Measurements from ENCODE around the gene CRIP3.

CRIP3 gene

DNA sequence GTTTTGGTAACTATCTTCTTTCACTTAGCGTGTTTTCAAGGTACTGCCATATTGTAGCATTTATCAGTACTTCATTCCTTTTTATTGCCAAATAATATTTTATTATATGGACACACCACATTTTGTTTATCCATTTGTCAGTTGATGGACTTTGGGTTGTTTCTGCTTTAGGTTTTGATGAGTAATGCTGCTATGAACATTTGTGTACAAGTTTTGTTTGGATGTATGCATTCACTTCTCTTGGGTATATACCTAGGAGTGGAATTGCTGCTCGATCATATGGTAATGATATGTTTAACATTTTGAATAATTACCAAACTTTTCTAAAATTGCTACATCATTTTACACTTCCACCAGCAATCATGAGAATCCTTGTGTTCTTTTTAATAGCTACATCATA, 16.9 kb downstream of the CRIP3 start:
- Histone ChIP-seq H3K27me3 (replicated peaks; ENCODE audit: control insufficient read depth, insufficient read depth, low read length, poor library complexity, severe bottlenecking) (no peaks in the 10 kb centered on the region), H3K4me1 (ENCODE audit: control insufficient read depth, insufficient read depth, low read length, poor library complexity, severe bottlenecking) (no peaks in the 10 kb centered on the region), H3K27ac (ENCODE audit: insufficient read depth, low read length, poor library complexity, severe bottlenecking) (no peak overlapping the region), H3K4me3 (ENCODE audit: insufficient read depth, low read depth, low read length, poor library complexity, severe bottlenecking) (no peak overlapping the region), H3K36me3 (ENCODE audit: control insufficient read depth, insufficient read depth, low read length) (no peaks in the 10 kb centered on the region), H3K9me3 (ENCODE audit: control insufficient read depth, low read length) (no peaks in the 10 kb centered on the region)
- no peak for DNase-seq

DNA sequence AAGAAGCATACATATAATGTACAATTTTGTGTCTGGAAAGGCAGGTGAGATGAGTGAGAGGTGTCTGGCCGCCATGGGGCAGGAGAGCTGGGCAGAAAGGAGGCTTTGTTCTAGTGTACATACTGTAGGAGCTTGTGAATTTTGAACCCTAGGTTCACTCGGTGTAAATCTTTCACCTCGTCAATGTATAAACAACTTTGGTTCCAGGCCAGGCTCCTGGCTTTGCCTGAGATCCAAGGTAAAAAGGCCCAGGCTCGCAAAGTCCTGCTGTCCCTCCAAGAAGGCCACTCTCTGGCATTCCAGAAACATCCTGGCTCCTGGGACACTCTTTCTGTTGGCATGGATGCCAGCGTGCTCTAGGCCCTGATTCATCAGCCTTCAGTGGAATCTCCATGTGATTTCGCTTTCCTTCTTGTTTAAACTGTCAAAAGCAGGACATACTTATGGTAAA, 17.7 kb downstream of the CRIP3 start:
- no peak for DNase-seq
- Histone ChIP-seq H3K27ac (ENCODE audit: insufficient read depth, low read length, poor library complexity, severe bottlenecking) (no peak overlapping the region), H3K27me3 (replicated peaks; ENCODE audit: control insufficient read depth, insufficient read depth, low read length, poor library complexity, severe bottlenecking) (no peaks in the 10 kb centered on the region), H3K36me3 (ENCODE audit: control insufficient read depth, insufficient read depth, low read length) (no peaks in the 10 kb centered on the region), H3K4me1 (ENCODE audit: control insufficient read depth, insufficient read depth, low read length, poor library complexity, severe bottlenecking) (no peaks in the 10 kb centered on the region), H3K9me3 (ENCODE audit: control insufficient read depth, low read length) (no peaks in the 10 kb centered on the region), H3K4me3 (ENCODE audit: insufficient read depth, low read depth, low read length, poor library complexity, severe bottlenecking) (no peak overlapping the region)

DNA sequence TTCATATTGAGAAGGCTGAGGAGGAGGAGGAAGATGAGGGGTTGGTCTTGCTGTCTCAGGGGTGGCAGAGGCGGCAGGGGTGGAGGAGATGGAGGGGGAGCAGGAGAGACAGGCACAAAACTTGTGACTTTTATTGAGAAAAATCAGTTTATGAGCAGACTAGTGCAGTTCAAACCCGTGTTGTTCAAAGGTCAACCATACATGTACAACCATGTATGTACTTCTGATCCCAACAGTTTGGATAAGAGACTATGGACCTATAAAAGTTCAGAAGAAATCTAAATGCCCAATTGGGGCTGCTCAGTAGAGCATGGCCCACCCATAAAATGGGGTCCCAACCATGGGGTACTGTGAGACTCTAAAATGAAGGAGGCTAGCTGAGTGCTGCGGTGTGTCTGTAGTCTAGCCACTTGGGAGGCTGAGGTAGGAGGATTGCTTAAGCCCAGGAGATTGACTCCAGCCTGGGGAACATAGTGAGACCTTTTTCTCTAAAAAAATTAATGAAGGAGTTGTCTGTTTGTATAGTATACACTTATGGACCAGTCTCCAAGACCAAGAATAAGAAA, 18.2 kb downstream of the CRIP3 start:
- no peaks in the 10 kb centered on the region for H3K27me3 ChIP-seq (replicated peaks; ENCODE audit: control insufficient read depth, insufficient read depth, low read length, poor library complexity, severe bottlenecking)
- DNase-seq, result no peak
- H3K27ac ChIP-seq (ENCODE audit: insufficient read depth, low read length, poor library complexity, severe bottlenecking), result no peak overlapping the region
- H3K36me3 ChIP-seq (ENCODE audit: control insufficient read depth, insufficient read depth, low read length), result no peaks in the 10 kb centered on the region
- no peaks in the 10 kb centered on the region for H3K9me3 ChIP-seq (ENCODE audit: control insufficient read depth, low read length)
- H3K4me3 ChIP-seq (ENCODE audit: insufficient read depth, low read depth, low read length, poor library complexity, severe bottlenecking), result no peak overlapping the region
- no peaks in the 10 kb centered on the region for H3K4me1 ChIP-seq (ENCODE audit: control insufficient read depth, insufficient read depth, low read length, poor library complexity, severe bottlenecking)

DNA sequence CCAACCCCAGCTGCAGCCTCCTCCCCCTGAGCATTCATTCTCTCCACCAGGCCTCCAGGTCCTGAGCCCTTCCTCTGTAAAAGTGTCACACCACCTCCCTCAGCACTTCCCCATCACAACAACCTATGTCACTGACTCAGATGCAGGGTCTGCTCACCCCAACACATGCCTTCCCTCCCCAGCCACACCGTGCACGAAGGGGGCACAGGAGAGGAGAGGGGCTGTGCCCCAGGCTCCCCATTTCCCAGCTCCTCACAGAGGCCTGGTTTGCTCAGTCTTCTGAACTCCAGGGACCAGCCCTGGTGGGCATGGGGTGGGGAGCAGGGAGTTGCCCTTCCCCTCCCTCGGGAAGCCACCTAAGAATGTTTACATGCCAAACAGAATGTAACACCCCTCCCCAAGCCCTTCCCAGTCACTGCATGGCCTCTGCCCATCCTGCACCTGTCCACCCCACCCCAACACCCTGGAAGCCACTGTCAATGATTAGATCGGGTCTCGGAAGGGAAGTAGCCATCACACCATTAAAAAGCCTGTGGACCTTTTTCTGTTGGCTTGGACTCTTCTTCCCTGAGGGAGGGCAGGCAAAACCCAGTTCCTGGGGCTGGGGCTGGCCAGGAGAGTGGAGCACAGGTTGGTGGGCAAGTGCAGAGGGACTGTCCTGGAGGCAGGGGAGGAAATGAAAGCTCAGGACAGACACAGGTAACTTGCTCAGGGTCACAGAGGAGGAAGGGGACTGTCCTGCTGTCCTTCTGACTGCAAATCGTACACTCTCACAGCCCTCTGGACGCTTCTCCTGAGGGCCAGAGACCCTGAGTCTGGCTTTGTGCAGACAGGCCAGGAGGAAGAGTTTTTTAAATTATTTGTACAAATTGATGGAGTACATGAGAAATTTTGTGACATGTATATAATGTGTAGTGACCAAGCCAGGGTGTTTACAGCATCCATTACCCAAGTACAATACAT, 20.6 kb downstream of the CRIP3 start:
- Histone ChIP-seq H3K27me3 (replicated peaks; ENCODE audit: control insufficient read depth, insufficient read depth, low read length, poor library complexity, severe bottlenecking) (no peaks in the 10 kb centered on the region), H3K4me1 (ENCODE audit: control insufficient read depth, insufficient read depth, low read length, poor library complexity, severe bottlenecking) (no peaks in the 10 kb centered on the region), H3K4me3 (ENCODE audit: insufficient read depth, low read depth, low read length, poor library complexity, severe bottlenecking) (no peak overlapping the region), H3K9me3 (ENCODE audit: control insufficient read depth, low read length) (no peaks in the 10 kb centered on the region), H3K27ac (ENCODE audit: insufficient read depth, low read length, poor library complexity, severe bottlenecking) (no peak overlapping the region), H3K36me3 (ENCODE audit: control insufficient read depth, insufficient read depth, low read length) (no peaks in the 10 kb centered on the region)
- DNase-seq, result no peak

DNA sequence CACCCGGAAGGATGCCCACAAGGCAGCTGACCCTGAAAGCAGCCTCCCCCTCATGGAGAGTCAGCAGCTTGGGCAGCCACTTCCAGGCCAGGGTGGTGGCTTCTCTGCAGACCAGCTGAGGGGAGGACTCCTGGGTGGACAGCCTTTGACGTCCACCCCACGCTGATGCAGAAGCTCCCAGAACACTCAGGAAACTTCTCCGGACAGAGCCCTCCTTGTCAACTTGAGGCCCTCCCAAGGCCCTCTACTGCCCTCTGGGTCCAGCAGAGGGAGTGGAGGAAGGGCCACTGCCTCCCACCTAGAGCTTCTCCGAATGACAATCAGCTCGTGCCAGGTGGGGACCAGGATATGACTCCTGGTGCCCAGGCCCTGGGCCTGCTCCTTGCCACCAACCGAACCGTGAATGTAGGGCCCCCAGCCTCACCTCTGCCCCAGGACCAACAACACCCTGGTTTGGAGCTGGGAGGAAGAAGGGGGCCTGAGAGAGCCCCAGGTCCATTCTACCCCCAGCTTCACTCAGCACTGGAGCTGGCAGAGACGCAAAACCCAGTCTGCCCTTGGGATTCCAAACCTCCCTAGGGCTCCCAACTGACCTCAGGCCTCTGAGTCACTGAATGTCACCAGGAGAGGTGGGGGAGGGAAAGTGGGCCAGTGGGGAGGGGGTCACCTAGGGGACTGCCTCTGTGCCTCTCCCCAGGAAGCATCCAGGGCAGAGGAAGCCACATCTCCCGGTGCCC, 21.5 kb downstream of the CRIP3 start:
- H3K27me3 ChIP-seq (replicated peaks; ENCODE audit: control insufficient read depth, insufficient read depth, low read length, poor library complexity, severe bottlenecking), result no peaks in the 10 kb centered on the region
- no peak for DNase-seq
- no peak overlapping the region for H3K4me3 ChIP-seq (ENCODE audit: insufficient read depth, low read depth, low read length, poor library complexity, severe bottlenecking)
- H3K36me3 ChIP-seq (ENCODE audit: control insufficient read depth, insufficient read depth, low read length), result no peaks in the 10 kb centered on the region
- H3K9me3 ChIP-seq (ENCODE audit: control insufficient read depth, low read length), result no peaks in the 10 kb centered on the region
- no peak overlapping the region for H3K27ac ChIP-seq (ENCODE audit: insufficient read depth, low read length, poor library complexity, severe bottlenecking)
- H3K4me1 ChIP-seq (ENCODE audit: control insufficient read depth, insufficient read depth, low read length, poor library complexity, severe bottlenecking), result no peaks in the 10 kb centered on the region

DNA sequence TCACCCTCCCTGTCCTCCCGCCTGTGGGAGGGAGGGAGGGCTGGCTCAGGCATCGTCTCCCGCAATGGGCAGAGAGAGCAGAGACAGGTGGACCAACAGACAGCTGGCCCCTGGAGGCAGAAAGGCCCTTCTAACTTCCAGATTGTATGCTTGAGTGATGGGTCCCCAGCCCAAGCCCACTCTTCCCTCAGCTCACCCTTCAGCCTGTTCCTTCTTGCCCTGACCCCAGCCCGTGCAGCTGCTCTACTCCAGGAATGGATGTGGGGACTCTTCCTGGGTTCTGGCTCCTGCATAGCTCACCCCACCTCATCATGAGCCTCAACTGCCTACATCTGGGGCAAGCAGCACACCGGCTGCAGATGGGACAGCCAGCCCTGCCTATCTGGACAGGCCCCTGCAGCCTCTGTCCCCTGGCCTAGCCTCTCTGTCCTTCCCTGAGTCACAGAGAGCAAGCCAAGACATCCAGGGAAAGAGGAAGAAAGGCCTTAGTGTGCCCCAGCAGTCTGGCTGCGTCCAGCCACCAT, 22.1 kb downstream of the CRIP3 start:
- DNase-seq, result no peak
- Histone ChIP-seq H3K36me3 (ENCODE audit: control insufficient read depth, insufficient read depth, low read length) (no peaks in the 10 kb centered on the region), H3K27ac (ENCODE audit: insufficient read depth, low read length, poor library complexity, severe bottlenecking) (no peak overlapping the region), H3K4me3 (ENCODE audit: insufficient read depth, low read depth, low read length, poor library complexity, severe bottlenecking) (no peak overlapping the region), H3K4me1 (ENCODE audit: control insufficient read depth, insufficient read depth, low read length, poor library complexity, severe bottlenecking) (no peaks in the 10 kb centered on the region), H3K9me3 (ENCODE audit: control insufficient read depth, low read length) (no peaks in the 10 kb centered on the region), H3K27me3 (replicated peaks; ENCODE audit: control insufficient read depth, insufficient read depth, low read length, poor library complexity, severe bottlenecking) (no peaks in the 10 kb centered on the region)

DNA sequence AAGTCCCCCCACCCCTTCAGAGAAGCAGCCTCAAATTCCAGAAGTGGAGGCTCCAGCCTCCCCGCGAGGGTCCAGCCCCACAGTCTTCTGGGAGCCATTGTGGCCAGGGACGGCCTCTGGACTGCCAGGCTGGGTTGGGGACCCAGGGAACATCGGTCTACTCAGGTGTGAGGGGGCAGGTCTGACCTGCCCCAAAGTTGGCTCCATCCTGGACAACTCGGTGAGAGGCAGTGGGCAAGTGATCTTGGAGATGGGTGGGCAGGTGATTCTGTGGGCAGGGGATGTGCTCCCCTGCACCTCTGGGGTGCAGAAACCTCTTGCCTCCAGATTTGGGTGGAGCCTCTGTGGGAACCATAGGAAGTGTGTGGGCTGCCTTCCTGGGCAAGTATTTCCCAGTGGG, 22.8 kb downstream of the CRIP3 start:
- no peaks in the 10 kb centered on the region for H3K9me3 ChIP-seq (ENCODE audit: control insufficient read depth, low read length)
- H3K4me3 ChIP-seq (ENCODE audit: insufficient read depth, low read depth, low read length, poor library complexity, severe bottlenecking), result no peak overlapping the region
- no peaks in the 10 kb centered on the region for H3K36me3 ChIP-seq (ENCODE audit: control insufficient read depth, insufficient read depth, low read length)
- no peak for DNase-seq
- H3K27ac ChIP-seq (ENCODE audit: insufficient read depth, low read length, poor library complexity, severe bottlenecking), result no peak overlapping the region
- no peaks in the 10 kb centered on the region for H3K27me3 ChIP-seq (replicated peaks; ENCODE audit: control insufficient read depth, insufficient read depth, low read length, poor library complexity, severe bottlenecking)
- no peaks in the 10 kb centered on the region for H3K4me1 ChIP-seq (ENCODE audit: control insufficient read depth, insufficient read depth, low read length, poor library complexity, severe bottlenecking)

DNA sequence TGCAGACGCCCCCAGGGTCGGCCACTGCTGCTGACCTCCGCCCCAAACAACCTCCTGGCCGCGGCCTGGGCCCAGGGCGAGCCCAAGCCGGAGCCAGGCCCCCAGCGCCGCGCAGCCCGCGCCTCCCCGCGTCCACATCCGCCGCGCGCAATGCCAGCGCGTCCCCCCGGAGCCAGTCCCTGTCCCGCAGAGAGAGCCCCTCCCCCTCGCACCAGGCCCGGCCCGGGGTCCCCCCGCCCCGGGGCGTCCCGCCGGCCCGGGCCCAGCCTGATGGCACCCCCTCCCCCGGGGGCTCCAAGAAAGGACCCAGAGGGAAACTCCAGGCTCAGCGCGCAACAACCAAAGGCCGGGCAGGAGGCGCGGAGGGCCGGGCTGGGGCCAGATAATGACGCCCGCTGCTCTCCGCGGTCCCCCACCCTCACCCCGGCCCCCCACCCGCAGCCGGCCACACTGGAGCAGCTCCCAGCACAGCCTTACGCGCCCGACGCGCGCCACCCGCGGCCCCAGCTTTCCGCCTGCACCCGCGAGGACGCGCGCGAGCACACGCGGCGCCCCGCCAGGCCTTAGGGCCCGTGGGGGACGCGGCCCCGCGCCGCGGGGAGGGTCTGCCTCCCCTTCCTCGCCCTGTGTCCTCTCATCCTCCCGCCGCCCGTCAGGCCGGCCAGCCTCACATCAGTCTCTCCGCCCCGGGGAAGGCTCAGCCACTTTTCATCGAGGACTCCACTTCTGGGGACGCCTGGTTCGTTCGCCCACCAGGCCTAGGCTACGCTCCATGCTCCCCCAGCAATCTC, 23.4 kb downstream of the CRIP3 start:
- DNase-seq, result no peak
- no peak overlapping the region for H3K27ac ChIP-seq (ENCODE audit: insufficient read depth, low read length, poor library complexity, severe bottlenecking)
- no peaks in the 10 kb centered on the region for H3K4me1 ChIP-seq (ENCODE audit: control insufficient read depth, insufficient read depth, low read length, poor library complexity, severe bottlenecking)
- H3K27me3 ChIP-seq (replicated peaks; ENCODE audit: control insufficient read depth, insufficient read depth, low read length, poor library complexity, severe bottlenecking), result no peaks in the 10 kb centered on the region
- no peaks in the 10 kb centered on the region for H3K9me3 ChIP-seq (ENCODE audit: control insufficient read depth, low read length)
- H3K36me3 ChIP-seq (ENCODE audit: control insufficient read depth, insufficient read depth, low read length), result no peaks in the 10 kb centered on the region
- H3K4me3 ChIP-seq (ENCODE audit: insufficient read depth, low read depth, low read length, poor library complexity, severe bottlenecking), result no peak overlapping the region

DNA sequence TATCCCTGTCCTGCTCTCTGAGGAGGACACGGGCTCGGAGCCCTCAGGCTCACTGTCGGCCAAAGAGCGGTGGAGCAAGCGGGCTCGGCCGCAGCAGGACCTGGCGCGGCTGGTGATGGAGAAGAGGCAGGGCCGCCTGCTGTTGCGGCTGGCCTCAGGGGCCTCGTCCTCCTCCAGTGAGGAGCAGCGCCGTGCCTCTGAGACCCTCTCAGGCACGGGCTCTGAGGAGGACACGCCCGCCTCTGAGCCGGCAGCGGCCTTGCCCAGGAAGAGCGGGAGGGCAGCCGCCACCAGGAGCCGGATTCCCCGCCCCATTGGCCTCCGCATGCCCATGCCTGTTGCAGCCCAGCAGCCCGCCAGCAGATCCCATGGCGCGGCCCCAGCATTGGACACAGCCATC, 24.7 kb downstream of the CRIP3 start:
- Histone ChIP-seq H3K36me3 (ENCODE audit: control insufficient read depth, insufficient read depth, low read length) (no peaks in the 10 kb centered on the region), H3K4me1 (ENCODE audit: control insufficient read depth, insufficient read depth, low read length, poor library complexity, severe bottlenecking) (no peaks in the 10 kb centered on the region), H3K27me3 (replicated peaks; ENCODE audit: control insufficient read depth, insufficient read depth, low read length, poor library complexity, severe bottlenecking) (no peaks in the 10 kb centered on the region), H3K9me3 (ENCODE audit: control insufficient read depth, low read length) (no peaks in the 10 kb centered on the region), H3K4me3 (ENCODE audit: insufficient read depth, low read depth, low read length, poor library complexity, severe bottlenecking) (no peak overlapping the region), H3K27ac (ENCODE audit: insufficient read depth, low read length, poor library complexity, severe bottlenecking) (no peak overlapping the region)
- no peak for DNase-seq
